Fibroblast of lung (primary cell): ENCODE data around the gene MBD6. TPM values are rescaled to one million over a fixed set of nuclear protein-coding genes. Genes with fewer than 3 reads are reported as not detected.
"Not testable (repeated sequence)": the region's sequence is repeated elsewhere in the genome, so short reads cannot be mapped to it uniquely, and the experiment has no call there.

Source experiments
- DNase-seq, 2 donors: peaks; one replicate each; pipeline versions ENCODE4 v3.0.0 to v3.0.0-alpha.2; 2010; ENCODE audit warnings: low read depth in 2 of 2
- H2AFZ ChIP-seq: 2 replicates; pipeline ENCODE4 v1.5.1; 2012; ENCODE audit warnings: low read length, control low read depth, inconsistent platforms
- H3K27ac ChIP-seq: 2 replicates; pipeline ENCODE4 v1.5.1; 2011; ENCODE audit warnings: low read length, control low read depth; ENCODE audit not compliant: insufficient read depth
- H3K27me3 ChIP-seq: 2 replicates; pipeline ENCODE4 v1.5.1; 2011; ENCODE audit warnings: mild to moderate bottlenecking, low read length; ENCODE audit not compliant: control insufficient read depth, insufficient read depth
- H3K36me3 ChIP-seq: 2 replicates; pipeline ENCODE4 v1.5.1; 2011; ENCODE audit warnings: low read length; ENCODE audit not compliant: control insufficient read depth, insufficient read depth
- H3K4me1 ChIP-seq: 2 replicates; pipeline ENCODE4 v1.5.1; 2011; ENCODE audit warnings: low read length; ENCODE audit not compliant: control insufficient read depth, insufficient read depth; ENCODE audit errors: extremely low read depth
- H3K4me2 ChIP-seq: 2 replicates; pipeline ENCODE4 v1.5.1; 2011; ENCODE audit warnings: low read length, control low read depth; ENCODE audit not compliant: insufficient read depth; ENCODE audit errors: extremely low read depth
- H3K4me3 ChIP-seq, 4 experiments: fragments of 200-600 bp in 1 of 4; sonication (generic) in 1 of 4; replicated peaks in 1 of 4; 2 replicates each; pipeline ENCODE4 v1.5.1; 2011 to 2016; ENCODE audit warnings: low read length in 4 of 4, low read depth in 3 of 4, mild to moderate bottlenecking in 3 of 4, control low read depth in 2 of 4, inconsistent platforms in 1 of 4, mixed read lengths in 1 of 4; ENCODE audit not compliant: insufficient read depth in 1 of 4; ENCODE audit errors: control extremely low read depth in 1 of 4
- H3K79me2 ChIP-seq: 2 replicates; pipeline ENCODE4 v1.5.1; 2012; ENCODE audit warnings: mild to moderate bottlenecking, low read length, inconsistent platforms; ENCODE audit not compliant: control insufficient read depth, insufficient read depth
- H3K9ac ChIP-seq: 2 replicates; pipeline ENCODE4 v1.5.1; 2011; ENCODE audit warnings: mild to moderate bottlenecking, low read length, control low read depth; ENCODE audit not compliant: insufficient read depth
- H3K9me3 ChIP-seq: 2 replicates; pipeline ENCODE4 v1.5.1; 2012; ENCODE audit warnings: low read depth, low read length; ENCODE audit not compliant: control insufficient read depth, insufficient read depth
- H4K20me1 ChIP-seq: 2 replicates; pipeline ENCODE4 v1.5.1; 2011; ENCODE audit warnings: low read length; ENCODE audit not compliant: control insufficient read depth, insufficient read depth; ENCODE audit errors: extremely low read depth
- EZH2 ChIP-seq: IDR thresholded peaks from 2 replicates; pipeline ENCODE4 v1.5.1; 2012; ENCODE audit warnings: low read length, control low read depth, mild to moderate bottlenecking; ENCODE audit errors: missing control alignments
- polyA plus RNA-seq, 2 donors: library from polyadenylated mRNA; depleted of rRNA in 1 of 2; stranded (reverse) in 1 of 2; unstranded in 1 of 2; fragments of >200 nt; gene quantifications; 2 replicates each; pipeline ENCODE4 v1.2.1, GENCODE V29; 2011 to 2012; ENCODE audit warnings: missing spikeins in 1 of 2
- total RNA-seq: library from RNA; depleted of rRNA; stranded (reverse); fragments of >200 nt; gene quantifications from 2 replicates; pipeline ENCODE4 v1.2.1, GENCODE V29; 2014
- TF ChIP-seq, protein P1 (sequence below), 2 donors: IDR thresholded peaks in 1 of 2; conservative IDR thresholded peaks in 1 of 2; 1 replicate in 1 of 2; 2 replicates in 1 of 2; pipeline ENCODE4 v1.5.1; 2011 to 2012; ENCODE audit warnings: low read length in 2 of 2, control low read depth in 1 of 2, inconsistent platforms in 1 of 2, low read depth in 1 of 2, mild to moderate bottlenecking in 1 of 2

MBD6 gene
- total and polyA plus RNA-seq, 2 donors (not counting 1 experiment from before 2014, with no cell fraction given), result 3.0 to 7.1 TPM

DNA sequence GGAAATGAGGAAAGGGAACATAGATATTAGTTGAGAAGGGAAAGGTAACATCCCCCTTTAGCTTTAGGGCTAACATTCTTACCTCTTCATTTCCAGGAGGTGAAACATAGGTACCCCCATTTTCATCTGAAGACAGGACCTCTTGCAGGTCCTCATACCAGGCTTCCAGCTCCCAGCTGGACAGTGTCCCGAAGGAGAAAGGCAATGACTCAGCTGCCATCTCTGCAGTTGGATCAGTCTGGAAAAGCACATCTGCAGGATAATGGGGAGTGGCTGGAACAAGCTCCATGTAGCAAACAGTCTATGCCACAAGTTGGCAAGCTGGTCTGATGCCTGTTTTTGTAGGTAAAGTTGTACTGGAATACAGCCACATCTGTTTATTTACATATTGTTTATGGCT lies 5.4 kb upstream of the MBD6 start:
- no peaks in the 10 kb centered on the region for H3K27me3 ChIP-seq
- peaks cover 36% of the 10 kb centered on the region for H3K79me2 ChIP-seq
- no peaks in the 10 kb centered on the region for H3K9me3 ChIP-seq
- H3K9ac ChIP-seq, result no peak overlapping the region
- H3K4me2 ChIP-seq, result peak overlapping the region; percentile 32
- H3K4me3 ChIP-seq, result peak overlapping the region in 2 of 4 experiments; percentile 82 to 99
- H3K4me1 ChIP-seq, result peaks cover 26% of the 10 kb centered on the region
- H2AFZ ChIP-seq, result no peak overlapping the region
- DNase-seq, result peak; percentile 55 to 66
- H3K36me3 ChIP-seq, result peaks cover 29% of the 10 kb centered on the region
- H3K27ac ChIP-seq, result no peak overlapping the region
- TF ChIP-seq EZH2, result no peak
- TF ChIP-seq, protein P1, sequence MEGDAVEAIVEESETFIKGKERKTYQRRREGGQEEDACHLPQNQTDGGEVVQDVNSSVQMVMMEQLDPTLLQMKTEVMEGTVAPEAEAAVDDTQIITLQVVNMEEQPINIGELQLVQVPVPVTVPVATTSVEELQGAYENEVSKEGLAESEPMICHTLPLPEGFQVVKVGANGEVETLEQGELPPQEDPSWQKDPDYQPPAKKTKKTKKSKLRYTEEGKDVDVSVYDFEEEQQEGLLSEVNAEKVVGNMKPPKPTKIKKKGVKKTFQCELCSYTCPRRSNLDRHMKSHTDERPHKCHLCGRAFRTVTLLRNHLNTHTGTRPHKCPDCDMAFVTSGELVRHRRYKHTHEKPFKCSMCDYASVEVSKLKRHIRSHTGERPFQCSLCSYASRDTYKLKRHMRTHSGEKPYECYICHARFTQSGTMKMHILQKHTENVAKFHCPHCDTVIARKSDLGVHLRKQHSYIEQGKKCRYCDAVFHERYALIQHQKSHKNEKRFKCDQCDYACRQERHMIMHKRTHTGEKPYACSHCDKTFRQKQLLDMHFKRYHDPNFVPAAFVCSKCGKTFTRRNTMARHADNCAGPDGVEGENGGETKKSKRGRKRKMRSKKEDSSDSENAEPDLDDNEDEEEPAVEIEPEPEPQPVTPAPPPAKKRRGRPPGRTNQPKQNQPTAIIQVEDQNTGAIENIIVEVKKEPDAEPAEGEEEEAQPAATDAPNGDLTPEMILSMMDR (conservative IDR thresholded peaks at IDR 0.05 in 1 of 2, IDR thresholded peaks at IDR 0.05 in 1 of 2; ENCODE audit: low read depth in 1 of 2, low read length in 2 of 2), result no peak
- H4K20me1 ChIP-seq, result peaks cover 3% of the 10 kb centered on the region

DNA sequence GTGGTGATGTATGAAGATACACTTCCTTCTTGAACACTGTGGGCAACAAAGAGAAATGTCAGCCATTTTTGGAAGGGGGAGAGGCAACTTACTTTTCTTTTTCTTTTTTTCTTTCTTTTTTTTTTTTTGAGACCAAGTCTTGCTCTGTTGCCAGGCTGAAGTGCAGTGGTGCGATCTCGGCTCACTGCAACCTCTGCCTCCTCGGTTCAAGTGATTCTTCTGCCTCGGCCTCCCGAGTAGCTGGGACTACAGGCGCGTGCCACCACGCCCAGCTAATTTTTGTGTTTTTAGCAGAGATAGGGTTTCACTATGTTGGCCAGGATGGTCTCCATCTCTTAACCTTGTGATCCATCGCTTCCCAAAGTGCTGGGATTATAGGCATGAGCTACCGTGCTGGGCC lies 4.9 kb upstream of the MBD6 start:
- not testable (repeated sequence) for H3K27me3 ChIP-seq, H2AFZ ChIP-seq, DNase-seq, H4K20me1 ChIP-seq, H3K9me3 ChIP-seq, H3K9ac ChIP-seq
- Histone ChIP-seq H3K36me3 (peaks cover 28% of the 10 kb centered on the region), H3K79me2 (peaks cover 36% of the 10 kb centered on the region), H3K4me1 (peaks cover 26% of the 10 kb centered on the region), H3K4me2 (peak overlapping the region; percentile 99), H3K4me3 (peak overlapping the region; percentile 73 to 99 (median 84)), H3K27ac (peak overlapping the region; percentile 24)

DNA sequence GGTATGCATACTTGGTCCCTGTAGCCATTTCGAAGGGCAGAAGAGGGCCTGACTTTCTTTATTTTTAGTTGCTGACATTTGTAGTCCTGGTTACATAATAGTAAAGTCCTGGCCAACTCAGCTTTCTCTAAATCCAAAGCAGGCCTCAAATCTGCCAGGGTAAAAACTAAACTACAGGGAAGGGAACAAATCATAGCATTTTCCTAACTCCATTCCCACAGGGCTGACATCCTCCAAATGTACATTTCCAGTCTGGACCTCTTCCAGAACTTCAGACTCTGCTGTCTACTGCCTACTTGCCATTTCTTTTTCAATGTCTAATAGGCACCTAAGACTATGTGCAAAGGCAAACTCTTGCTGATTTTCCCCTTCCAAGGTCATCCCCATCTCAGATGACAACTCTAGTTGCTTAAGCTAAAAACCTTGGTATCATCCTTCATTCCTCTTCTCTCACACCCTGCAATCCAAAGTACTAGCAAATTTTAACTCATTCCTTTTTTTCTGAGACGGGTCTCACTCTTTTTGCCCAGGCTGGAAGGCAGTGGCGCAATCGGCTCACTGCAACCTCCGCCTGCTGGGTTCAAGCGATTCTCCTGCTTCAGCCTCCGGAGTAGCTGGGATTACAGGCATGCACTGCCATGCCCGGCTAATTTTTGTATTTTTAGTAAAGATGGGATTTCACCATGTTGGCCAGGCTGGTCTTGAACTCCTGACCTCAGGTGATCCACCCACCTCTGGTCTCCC lies 4.3 kb upstream of the MBD6 start:
- Histone ChIP-seq H3K4me3 (peak overlapping the region; percentile 73 to 99 (median 84)), H3K9me3 (no peaks in the 10 kb centered on the region), H3K27me3 (no peaks in the 10 kb centered on the region), H4K20me1 (peaks cover 3% of the 10 kb centered on the region), H2AFZ (no peak overlapping the region), H3K36me3 (peaks cover 25% of the 10 kb centered on the region), H3K9ac (no peak overlapping the region), H3K4me2 (peak overlapping the region; percentile 99), H3K27ac (peak overlapping the region; percentile 60), H3K4me1 (peaks cover 28% of the 10 kb centered on the region), H3K79me2 (peaks cover 40% of the 10 kb centered on the region)
- no peak for TF ChIP-seq EZH2
- TF ChIP-seq, protein P1 (conservative IDR thresholded peaks at IDR 0.05 in 1 of 2, IDR thresholded peaks at IDR 0.05 in 1 of 2; ENCODE audit: low read depth in 1 of 2, low read length in 2 of 2), result no peak
- DNase-seq, result no peak
